HG02973 (cell line): ENCODE measurements around the gene DBN1.

Experiments
- ATAC-seq: cut with Tn5 transposase; IDR thresholded peaks from one replicate; pipeline ENCODE4 v1.9.1; 2021; ENCODE audit warnings: moderate library complexity; ENCODE audit not compliant: unreplicated experiment

The DBN1 gene

DNA sequence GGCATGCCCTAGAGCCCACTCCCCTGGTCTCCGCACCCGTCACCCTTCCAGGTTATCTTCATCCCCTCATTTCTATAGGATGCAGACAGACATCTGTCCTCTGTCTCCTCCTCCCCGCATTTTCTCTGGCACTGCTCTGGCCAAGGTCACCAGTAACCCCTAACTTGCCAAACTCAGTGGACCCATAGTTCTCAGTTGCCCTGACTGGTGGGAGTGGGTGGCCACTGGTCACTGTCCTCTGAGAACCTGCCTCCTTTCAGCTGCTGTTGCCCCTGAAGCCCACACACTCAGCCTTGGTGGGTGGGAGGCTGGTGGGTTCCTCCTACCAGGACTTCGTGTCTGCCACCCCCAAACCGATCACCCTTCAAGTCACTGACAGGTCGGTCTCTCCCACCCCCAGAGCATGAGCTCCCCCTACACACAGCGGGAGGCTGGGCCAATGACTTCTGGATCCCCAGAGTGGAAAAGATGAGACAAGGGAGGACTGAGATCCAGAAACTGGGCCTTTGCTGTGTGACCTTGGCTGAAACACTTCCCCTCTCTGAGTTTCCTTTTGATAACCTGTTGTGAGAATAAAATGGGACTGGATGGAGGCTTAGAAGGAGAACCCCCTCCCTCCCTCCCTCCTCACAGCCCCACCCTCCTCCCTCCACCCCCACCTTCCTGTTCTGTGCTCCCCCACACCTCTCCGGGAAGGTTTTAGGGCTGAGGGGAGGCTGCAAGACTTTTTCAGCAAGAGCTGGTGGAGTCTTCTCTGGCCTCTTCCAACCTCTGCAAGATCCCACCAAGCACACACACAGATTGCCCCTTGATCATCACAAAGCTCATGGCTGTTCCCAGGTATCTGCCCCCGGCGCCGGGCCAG, 2.4 kb upstream of the DBN1 start:
- ATAC-seq = no peak

DNA sequence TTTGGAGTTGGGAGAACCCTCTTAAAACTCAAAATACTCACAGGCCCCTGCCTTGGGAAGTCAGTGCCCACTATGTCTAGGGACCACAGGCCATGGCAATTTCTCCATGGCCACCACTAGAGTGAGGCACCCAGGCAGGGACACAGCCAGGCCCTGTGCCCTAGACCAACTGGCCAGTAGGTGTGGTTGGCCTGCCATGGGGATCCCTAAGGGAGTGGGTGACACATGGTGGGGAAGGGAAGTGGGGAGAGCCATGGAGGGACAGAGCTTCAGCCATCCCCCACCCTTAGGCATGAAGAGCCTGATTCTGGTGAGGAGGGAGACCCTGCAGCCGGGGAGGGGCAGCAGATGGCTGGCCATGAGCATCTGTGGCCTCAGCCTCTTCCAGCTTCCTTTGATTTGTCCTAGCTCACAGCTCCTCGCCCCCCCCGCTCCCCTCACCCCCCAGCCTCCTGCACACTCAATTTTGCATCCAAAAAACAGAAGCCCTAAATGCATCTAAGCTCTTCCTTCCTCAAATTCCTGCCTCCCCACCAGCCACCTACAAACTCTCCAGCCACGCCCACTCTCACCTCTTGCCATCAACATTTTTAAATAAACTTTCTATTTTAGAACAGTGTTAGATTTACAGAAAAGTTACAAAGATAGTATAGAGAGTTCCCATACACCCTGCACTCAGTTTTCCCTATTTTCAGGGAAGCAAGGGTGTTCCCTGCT, 1.6 kb upstream of the DBN1 start:
- no peak for ATAC-seq

DNA sequence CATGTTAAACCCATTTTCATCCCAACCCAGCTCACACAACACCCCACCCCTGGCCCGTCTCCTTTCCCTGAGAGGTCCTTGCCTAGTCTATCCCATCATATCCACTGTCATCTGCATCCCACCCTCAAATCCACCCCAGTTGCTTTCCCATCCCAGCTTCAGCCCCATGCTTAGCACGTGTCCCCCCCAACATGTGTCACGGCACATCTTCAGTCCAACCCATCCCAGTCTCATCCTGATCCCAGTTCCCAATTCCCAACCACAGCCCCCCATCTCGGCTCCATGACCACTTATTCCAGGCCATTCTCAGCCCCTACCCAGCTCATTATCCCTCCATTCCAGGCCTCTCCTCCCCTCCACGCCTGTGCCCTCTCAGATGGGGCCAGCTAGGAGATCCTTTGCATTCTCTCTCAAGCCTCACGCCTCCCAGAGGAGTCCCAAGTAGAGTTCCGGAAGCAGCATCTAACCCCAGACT, 605 bp upstream of the DBN1 start:
- no peak for ATAC-seq

DNA sequence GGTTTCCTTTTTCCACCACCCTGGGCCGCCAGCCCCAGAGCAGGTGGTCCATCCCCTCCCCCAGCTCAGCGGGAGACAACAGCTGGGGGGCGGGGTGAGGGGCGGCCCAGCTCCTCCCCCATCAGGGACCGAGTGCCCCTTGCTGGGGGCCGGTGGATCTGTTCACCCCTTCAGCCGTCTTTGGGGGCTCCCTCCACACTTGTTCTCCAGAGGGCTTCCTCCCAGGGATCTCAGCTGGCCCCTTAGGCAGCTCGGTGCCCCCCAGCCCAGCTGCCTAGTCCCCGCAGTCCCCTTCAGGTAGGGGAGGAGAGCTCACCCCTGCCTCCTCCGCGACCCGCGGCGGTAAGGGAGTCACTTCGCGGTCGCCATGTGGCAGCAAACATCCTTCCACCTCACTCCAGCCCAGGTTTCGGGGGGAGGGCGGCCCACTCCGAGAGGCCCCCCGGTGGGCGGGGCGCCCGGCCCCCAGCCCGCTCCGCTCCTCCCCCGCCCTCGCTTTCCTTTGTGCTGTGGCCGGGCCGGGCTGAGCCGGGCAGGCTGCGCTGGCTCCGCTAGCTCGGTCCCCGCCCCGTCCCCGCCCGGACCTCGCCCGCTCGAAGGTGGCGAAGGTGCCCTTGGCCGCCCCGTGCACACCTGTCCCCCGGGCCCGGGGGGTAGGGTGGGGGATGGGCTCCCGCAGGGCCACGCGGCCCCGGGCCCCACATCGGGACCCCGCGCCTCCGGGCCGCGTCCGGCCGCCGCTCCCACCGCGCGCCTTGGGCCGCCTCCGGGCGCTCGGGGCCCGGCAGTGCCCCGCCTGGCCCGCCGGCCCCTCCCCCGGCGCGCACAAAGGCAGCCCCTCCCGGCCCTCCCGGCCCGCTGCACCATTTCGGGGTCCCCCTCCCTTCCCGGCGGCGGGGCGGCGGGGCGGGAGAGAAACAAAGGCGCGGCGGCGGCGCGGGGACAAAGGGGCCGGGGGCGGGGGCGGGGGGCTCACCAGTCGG, 683 bp downstream of the DBN1 start:
- peak; percentile 46 for ATAC-seq

DNA sequence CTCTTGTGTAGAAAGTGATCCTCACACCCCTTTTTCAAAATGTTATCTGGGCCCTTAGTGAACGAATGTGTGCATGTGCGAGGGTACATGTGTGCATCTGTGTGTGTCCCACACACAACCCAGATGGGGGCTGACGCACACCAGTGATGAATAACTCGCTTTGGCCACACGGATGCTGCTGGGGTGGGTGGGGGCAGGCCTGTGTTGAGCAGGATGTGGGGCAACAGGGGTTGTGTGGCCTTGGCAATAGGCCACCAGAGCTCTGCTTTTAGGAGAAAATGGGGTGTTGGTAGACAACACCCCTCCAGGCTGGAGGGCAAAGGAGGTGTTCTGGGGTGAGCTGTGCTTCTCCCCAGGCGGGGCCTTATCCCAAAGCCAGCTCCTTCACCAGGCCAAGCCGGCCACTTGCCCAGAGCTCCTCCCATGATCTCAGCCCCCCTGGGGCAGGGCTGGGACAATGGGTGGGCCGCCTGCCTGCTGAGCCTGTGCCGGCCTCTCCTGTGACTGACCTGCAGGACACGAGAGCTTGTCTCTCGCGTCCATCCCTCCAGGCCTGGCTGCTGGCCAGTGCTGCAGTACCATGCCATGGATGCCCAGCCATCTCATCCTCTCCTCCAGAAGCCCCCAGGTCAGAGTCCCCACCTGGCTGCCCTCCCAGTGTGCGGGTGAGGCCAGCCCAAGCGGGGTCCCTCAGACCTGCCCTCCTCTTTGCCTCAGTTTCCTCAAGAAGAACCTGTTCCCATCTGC, 1.7 kb downstream of the DBN1 start:
- no peak for ATAC-seq

DNA sequence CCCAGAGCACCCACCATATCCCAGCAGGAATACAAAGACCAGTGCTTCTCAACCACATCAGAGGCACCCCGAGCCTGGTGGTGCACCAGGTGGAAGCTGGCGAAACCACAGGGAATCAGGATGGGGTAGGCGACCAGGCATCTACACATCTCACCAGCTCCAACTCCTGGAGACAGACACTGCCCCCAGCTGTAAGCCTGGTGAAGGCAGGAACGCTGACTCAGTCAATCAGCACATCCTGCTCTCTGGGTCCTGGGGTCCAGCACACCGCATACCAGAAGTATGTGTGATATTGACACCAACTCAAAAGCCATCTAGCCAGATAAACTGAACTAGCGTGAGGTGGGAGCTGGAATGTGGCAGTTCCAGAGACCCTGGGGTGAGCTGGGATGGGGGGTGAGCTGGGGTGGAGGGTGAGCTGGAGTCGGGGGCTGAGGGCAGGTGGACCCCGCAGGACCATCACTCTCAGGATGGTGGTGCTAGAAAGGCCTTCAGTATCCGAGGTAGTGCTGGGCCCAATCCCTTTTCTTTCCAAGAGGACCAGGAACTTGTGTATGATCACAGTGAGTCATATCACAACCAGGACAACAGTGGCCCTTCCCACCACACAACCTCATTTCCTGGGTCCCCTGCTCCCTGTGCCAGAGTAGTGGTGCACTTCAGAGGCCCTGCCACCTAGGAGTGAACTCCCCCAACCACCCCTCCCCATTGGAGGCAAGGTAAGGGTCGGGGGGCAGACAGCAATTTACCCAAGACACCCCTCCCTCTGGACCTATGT, 2.5 kb downstream of the DBN1 start:
- no peak for ATAC-seq

DNA sequence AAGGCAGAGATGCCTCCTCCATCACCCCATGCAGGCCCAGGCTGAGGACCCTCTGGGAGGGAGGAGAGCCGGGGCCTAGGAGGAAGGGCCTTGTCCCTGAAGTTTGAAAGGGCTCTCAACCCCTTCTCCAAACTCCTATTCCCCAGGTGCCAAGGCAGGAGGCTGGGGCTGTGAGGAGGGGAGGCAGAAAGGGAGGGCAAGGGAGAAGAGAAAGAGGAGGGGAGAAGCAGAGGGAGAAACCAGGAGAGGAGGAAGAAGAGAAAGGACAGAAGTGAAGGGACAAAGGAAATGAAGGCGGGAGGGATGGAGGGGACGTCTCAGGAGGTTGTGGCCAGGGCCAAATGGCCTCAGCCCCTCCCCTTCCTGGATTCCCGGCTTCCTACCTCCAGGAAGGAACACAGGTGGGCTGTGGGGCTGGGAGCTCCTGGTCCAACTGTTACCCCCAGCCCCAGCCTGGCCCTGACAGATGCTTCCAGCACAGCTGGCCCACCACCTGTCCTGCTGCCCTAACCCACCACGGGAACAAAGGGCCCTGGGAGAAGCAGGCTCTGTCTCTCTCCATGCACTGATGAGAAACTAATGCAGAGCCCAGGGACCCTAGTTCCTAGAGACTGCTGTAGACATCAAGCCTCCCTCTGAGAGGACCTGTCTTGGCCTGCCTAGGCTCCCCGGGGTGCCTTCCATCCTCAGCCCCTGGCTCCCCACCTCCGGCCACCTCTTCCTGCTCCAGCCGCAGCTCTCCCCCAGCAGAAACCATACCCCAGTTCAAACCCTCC, 3.5 kb downstream of the DBN1 start:
- no peak for ATAC-seq

DNA sequence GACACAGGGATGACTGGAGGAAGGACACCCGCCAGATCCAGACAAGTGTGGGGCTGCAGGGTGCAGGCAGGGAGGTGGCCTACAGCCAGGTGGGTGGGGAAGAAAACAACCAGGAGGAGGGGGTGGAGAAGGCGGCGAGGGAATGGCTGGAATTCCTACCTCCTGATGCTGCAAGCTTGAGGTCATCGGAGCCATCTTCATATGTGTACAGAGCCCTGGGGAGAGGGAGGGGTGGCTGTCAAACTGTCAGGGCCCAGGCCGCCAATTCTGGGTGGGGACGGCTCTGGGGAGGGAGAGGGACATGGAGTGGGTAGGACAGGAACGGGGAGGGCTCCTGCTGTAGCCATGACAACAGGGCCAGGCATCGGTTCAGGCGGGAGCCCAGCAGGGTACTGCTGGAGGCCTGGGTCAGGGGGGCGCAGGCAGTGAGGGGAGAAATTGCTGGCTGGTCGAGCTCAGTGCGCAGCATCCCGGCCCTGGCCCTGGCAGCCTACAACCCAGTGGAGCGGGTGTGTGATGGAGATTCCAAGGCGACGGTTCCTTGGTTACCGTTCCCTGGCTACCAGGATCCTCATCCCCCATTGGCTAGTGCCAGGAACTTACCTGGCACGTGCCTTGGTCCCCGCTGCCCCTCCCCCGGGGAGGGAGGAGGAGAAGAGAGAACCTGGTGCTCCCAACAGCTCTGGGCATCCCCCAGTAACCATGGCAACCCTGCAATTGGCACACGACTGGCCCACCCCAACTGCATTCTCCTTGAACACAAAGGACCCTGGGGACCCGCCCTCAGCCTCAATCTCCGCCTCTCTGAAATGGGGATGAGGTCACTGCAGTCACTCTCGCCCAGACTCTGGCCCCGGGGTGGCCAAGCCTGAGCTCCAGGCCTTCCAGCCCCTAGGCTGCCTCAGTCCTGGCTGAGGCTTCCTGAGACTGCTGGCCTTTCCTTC, 4.5 kb downstream of the DBN1 start:
- no peak for ATAC-seq

DNA sequence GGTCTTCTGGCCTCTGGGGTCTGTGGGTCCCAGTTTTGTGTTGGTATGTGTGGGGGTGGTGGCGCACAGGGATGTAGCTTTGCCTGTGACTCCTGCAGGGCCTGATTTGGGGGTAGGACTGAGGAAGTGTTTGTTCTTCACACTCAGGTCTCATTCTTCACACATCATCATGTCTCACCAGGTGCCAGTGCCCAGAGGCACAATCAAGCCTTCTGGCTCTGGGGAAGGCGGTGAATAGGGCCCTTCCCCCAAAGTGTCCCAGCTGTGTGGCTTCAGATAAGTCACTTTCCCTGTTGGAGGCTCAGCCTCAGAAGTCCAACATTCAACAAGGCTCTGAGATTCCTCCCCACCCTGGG, 5.1 kb downstream of the DBN1 start:
- ATAC-seq = no peak

DNA sequence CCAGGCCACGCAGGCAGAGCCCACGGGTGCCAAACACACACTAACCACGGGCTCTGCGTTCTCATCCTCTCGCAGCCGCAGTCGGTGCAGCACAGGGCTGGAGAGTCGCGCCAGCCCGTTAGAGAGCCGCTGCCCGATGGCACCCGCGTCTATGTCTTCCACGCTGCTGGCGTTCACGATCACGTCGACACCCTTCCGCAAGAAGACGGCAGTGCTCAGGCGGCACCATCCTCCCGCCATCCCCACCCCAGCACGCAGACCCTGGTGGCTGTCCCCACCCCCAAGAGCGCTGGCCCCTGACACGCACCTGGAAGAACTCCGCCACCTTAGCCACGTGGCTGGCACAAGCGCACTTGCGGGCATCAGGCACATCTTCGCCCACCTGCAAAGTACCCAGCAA, 6.0 kb downstream of the DBN1 start:
- ATAC-seq = no peak

DNA sequence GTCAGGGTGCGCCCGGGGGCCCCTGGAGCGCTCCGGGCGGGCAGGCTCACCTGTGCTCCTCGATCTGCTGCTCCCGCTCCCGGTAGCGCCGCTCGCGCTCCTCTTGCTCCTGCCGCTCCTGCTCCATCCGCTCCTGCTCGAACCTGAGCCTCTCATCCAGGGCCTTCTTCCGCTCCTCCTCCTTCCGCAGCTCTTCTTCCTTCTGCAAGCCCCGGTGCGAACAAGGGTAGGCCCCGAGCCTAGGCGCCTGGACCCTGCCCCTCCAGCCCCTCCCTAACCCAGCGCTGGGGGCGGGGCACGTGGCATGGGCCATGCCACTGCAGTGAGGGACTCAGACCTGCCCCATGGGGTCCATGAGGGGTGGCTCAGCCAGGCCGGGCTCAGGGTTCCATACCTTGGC, 6.6 kb downstream of the DBN1 start:
- no peak for ATAC-seq

DNA sequence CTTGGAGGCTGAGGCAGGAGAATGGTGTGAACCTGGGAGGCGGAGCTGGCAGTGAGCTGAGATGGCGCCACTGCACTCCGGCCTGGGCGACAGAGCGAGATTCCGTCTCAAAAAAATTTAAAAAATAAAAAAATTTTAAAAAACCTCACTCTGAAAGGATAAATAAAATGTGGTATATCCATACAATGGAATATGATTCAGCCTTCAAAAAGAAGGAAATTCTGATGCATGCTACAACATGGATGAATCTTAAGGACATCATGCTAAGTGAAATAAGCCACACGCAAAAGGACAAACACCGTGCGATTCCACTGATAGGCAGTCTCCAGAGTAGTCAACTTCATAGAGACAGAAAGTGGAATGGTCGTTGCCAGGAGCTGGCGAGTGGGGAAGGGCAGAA, 8.4 kb downstream of the DBN1 start:
- ATAC-seq = no peak

DNA sequence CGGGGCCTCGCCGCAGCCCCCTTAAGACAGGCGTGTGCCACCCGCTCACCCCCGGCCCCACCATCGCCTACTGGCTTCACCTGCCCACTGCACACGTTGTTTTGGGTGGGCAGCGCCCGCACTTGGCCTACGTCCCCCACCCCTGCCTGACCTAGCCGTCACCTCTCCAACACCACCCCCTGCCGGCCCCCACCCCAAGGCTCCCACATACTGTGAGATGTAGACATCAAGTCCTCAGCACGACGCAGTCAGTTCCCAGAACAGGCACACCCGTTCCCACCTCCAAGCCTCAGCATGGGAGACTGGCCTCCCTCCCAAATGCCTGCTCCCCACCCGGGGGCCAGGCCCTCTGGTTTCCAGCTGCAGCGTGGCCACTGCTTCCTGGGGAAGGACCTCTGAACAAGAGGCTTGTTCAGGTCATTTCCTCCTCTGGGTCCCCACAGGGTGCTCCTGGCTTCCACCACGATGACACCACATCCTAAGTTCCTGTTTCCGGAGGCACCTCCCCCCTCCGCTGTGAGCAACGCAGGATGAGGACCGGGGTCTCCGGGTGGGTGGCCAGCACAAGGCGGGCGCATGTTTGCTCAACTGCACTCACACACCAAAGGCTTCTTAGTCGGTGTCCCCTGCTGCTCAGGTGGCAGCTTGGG, 11.3 kb downstream of the DBN1 start:
- ATAC-seq = no peak

DNA sequence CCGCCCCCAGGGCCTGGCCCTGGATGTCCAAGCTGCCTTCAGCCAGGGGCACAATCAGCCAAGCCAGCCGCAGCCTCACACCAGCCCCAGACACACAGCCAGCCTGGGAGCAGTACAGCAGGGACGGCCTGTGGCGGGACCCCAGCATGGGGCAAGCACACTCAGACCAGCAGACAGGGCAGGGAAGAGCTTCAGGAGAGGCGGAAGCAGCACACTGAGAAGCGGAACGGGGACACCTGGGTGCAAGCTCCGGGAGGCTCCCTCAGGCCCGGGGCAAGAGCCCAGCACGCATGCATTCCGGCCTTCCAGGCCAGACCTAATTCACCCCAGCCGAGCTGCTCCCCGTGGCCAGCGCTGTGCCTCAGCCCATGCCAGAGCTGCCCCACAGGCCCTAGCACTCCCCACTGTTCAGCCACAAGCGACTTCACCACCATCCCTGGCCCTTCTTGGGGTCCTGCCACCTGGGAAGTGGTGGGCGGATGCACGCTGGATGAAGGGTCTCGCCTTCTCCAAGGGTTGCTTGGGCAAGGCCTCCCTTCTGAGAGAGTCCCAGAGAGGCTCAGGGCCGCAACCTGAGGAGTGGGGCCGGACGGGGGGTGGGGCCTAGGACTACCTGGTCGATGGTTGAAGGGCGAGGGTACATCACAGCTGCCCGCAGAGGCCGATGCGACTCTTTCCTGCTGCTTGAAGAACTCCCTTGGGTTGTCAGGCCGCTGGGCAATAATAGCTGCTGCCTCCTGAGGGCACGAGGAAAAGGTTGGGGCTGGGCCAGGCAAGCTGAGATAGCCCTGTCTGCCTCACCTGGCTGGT, 13.4 kb downstream of the DBN1 start:
- ATAC-seq = no peak

DNA sequence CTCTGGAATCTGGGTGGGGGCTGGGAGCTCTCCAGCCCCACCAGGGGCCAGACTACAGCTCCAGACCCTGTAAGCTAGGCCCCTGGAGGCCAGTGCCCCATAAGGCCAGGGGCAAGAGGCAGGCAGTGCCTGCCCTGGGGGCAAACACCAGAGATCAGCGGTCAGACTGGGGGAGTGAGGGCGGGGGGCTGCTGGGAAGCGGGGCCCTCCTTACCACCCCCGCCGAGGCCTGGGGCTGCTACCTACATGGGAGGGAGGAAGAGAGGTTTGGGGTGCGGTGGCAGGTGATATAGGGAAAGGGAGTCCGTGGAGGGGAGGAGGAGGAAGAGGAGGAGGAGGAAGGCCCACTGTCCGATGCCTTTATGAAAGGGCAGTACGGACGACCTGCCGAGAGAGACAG, 14.1 kb downstream of the DBN1 start:
- ATAC-seq = no peak

DNA sequence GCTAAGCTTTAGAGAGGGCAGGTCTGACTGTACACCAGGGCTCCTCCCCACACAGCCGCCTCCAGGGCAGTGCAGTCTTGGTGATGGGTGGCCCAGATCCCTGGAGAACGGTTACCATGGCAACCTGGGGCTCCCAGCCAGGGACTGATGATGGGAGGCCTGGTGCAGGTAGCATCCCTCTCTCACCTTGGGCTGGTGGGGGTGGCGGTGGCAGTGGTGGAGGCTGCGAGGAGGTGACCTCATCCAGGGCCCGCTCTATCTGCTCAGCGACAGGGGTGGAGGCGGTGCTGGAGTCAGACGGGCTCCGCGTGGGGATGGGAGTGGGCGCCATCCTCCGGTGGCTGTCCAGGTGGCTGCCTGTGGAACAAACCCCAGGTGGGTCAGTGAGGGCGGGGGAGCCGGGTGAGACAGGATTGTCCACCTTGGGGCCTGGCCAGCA, 14.5 kb downstream of the DBN1 start:
- no peak for ATAC-seq
